ENCODE results near the gene MT1H. TPM values are rescaled to one million over a fixed set of nuclear protein-coding genes. Genes with fewer than 3 reads are reported as not detected.
"Not testable (repeated sequence)": the region's sequence is repeated elsewhere in the genome, so short reads cannot be mapped to it uniquely, and the experiment has no call there.

MT1H gene
- total RNA-seq, 1 donor from 2014 or later, result 781 TPM

- H3K4me3 ChIP-seq (ENCODE audit: low read depth, low read length), result no peak overlapping the region
- TF ChIP-seq CTCF (conservative IDR thresholded peaks at IDR 0.05; ENCODE audit: low read depth, low read length), result no peak
- DNase-seq (ENCODE audit: low read depth), result no peak
Observed at GRCh38 chr16:56653218-56653617, 16.4 kb upstream of the MT1H start.

- DNase-seq (ENCODE audit: low read depth), result no peak
- peak within 1 kb of the TSS; percentile 61 for H3K4me3 ChIP-seq (ENCODE audit: low read depth, low read length)
- no peak for TF ChIP-seq CTCF (conservative IDR thresholded peaks at IDR 0.05; ENCODE audit: low read depth, low read length)
Observed at GRCh38 chr16:56657555-56658326, 11.9 kb upstream of the MT1H start, which contains the start of gene MT1F. Gene MT1F (plus strand): TSS chr16:56657959. CDS start chr16:56658059, 100 bp downstream.

- DNase-seq (ENCODE audit: low read depth), result no peak
- H3K4me3 ChIP-seq (ENCODE audit: low read depth, low read length), result peak overlapping the region; percentile 61
- no peak for TF ChIP-seq CTCF (conservative IDR thresholded peaks at IDR 0.05; ENCODE audit: low read depth, low read length)
Observed at GRCh38 chr16:56658327-56658875, 11.2 kb upstream of the MT1H start.

GRCh38 chr16:56662357-56663354 lies 7.0 kb upstream of the MT1H start:
- H3K4me3 ChIP-seq (ENCODE audit: low read depth, low read length), result no peak overlapping the region
- no peak for TF ChIP-seq CTCF (conservative IDR thresholded peaks at IDR 0.05; ENCODE audit: low read depth, low read length)
- no peak for DNase-seq (ENCODE audit: low read depth)

- H3K4me3 ChIP-seq (ENCODE audit: low read depth, low read length), result no peak overlapping the region
- DNase-seq (ENCODE audit: low read depth), result no peak
- no peak for TF ChIP-seq CTCF (conservative IDR thresholded peaks at IDR 0.05; ENCODE audit: low read depth, low read length)
Observed at GRCh38 chr16:56664506-56664905, 5.1 kb upstream of the MT1H start.

- not testable (repeated sequence) for DNase-seq (ENCODE audit: low read depth); H3K4me3 ChIP-seq (ENCODE audit: low read depth, low read length)
Observed at GRCh38 chr16:56665286-56666261, 4.0 kb upstream of the MT1H start.

All from epithelial cell of proximal tubule (primary cell).